Activated naive CD4-positive, alpha-beta T cell treated with Interleukin-2 at 50 U/mL for 16 hours (primary cell): ENCODE measurements around the gene RFC2.
A peak's percentile ranks its signal among the peaks of the same experiment; 100 is the strongest.
"Not testable (repeated sequence)": the region's sequence is repeated elsewhere in the genome, so short reads cannot be mapped to it uniquely, and the experiment has no call there.

Source experiments
- DNase-seq: peaks from one replicate; pipeline ENCODE4 v3.0.0-alpha.2; 2020

Gene RFC2

GRCh38 chr7:74216361-74216761 is 37.8 kb downstream of the RFC2 start:
- DNase-seq: no peak

- DNase-seq: no peak
These were observed 38.3 kb downstream of the RFC2 start for GRCh38 chr7:74215921-74216320.

GRCh38 chr7:74214816-74215630 is 39.2 kb downstream of the RFC2 start:
- DNase-seq: no peak

GRCh38 chr7:74212661-74213060 is 41.5 kb downstream of the RFC2 start:
- DNase-seq: no peak

- DNase-seq: not testable (repeated sequence)
These were observed 46.0 kb downstream of the RFC2 start for GRCh38 chr7:74208241-74208640.

- DNase-seq: no peak
These were observed 46.6 kb downstream of the RFC2 start for GRCh38 chr7:74207586-74207985.

GRCh38 chr7:74206589-74207120 is 47.5 kb downstream of the RFC2 start:
- peak; percentile 81 for DNase-seq

- not testable (repeated sequence) for DNase-seq
These were observed 48.1 kb downstream of the RFC2 start for GRCh38 chr7:74206052-74206451.

GRCh38 chr7:74203956-74204618 is 50.1 kb downstream of the RFC2 start:
- DNase-seq: no peak

- no peak for DNase-seq
These were observed 51.2 kb downstream of the RFC2 start for GRCh38 chr7:74202841-74203556.

GRCh38 chr7:74199551-74200355 is 54.4 kb downstream of the RFC2 start:
- no peak for DNase-seq

GRCh38 chr7:74197449-74198124 is 56.6 kb downstream of the RFC2 start:
- DNase-seq: no peak

- not testable (repeated sequence) for DNase-seq
These were observed 58.1 kb downstream of the RFC2 start for GRCh38 chr7:74195968-74196654.

GRCh38 chr7:74195139-74195860 is 58.9 kb downstream of the RFC2 start:
- not testable (repeated sequence) for DNase-seq

GRCh38 chr7:74194686-74195085 is 59.5 kb downstream of the RFC2 start:
- no peak for DNase-seq

- no peak for DNase-seq
These were observed 60.3 kb downstream of the RFC2 start for GRCh38 chr7:74193913-74194312.

GRCh38 chr7:74193054-74193453 is 61.1 kb downstream of the RFC2 start:
- DNase-seq: no peak

- no peak for DNase-seq
These were observed 63.0 kb downstream of the RFC2 start for GRCh38 chr7:74191231-74191630.

- no peak for DNase-seq
These were observed 63.9 kb downstream of the RFC2 start for GRCh38 chr7:74190259-74190658.

- DNase-seq: no peak
These were observed 66.1 kb downstream of the RFC2 start for GRCh38 chr7:74187915-74188675.
